Breast epithelium (tissue), 4 donors: ENCODE data around the gene SHROOM1. TPM values are rescaled to one million over a fixed set of nuclear protein-coding genes. Genes with fewer than 3 reads are reported as not detected.
A peak's percentile ranks its signal among the peaks of the same experiment; 100 is the strongest.

ENCODE experiments used
- DNase-seq, 2 donors: peaks; one replicate each; pipeline ENCODE4 v3.0.0-alpha.2; 2019; ENCODE audit warnings: low spot score in 2 of 2
- H3K27ac ChIP-seq, 2 donors: fragments of 200-600 bp; sonication (generic) in 1 of 2; one replicate each; pipeline ENCODE4 v1.5.1; 2016 to 2019; ENCODE audit warnings: mild to moderate bottlenecking in 1 of 2
- H3K27me3 ChIP-seq, 2 donors: fragments of 200-600 bp; sonication (generic) in 1 of 2; one replicate each; pipeline versions ENCODE4 v1.5.1 to v1.6.0; 2017 to 2019; ENCODE audit warnings: control low read depth in 1 of 2, mild to moderate bottlenecking in 1 of 2
- H3K36me3 ChIP-seq: fragments of 200-600 bp; one replicate; pipeline ENCODE4 v1.5.1; 2019
- H3K4me1 ChIP-seq, 2 donors: fragments of 200-600 bp; sonication (generic); one replicate each; pipeline ENCODE4 v1.5.1; 2016 to 2019; ENCODE audit warnings: control low read depth in 1 of 2
- H3K4me3 ChIP-seq, 3 donors: fragments of 200-600 bp; sonication (generic); 1 replicate in 2 of 3; 2 replicates in 1 of 3; pipeline ENCODE4 v1.5.1; 2016 to 2019; ENCODE audit warnings: mild to moderate bottlenecking in 3 of 3, moderate library complexity in 2 of 3
- H3K9me3 ChIP-seq, 2 donors: fragments of 200-600 bp; sonication (generic) in 1 of 2; one replicate each; pipeline ENCODE4 v1.5.1; 2016 to 2019; ENCODE audit warnings: control low read depth in 1 of 2
- CTCF ChIP-seq, 3 donors: fragments of 450-650 bp; IDR thresholded peaks; one replicate each; pipeline ENCODE4 v1.5.1; 2016 to 2017; ENCODE audit warnings: antibody characterized with exemption in 3 of 3, mild to moderate bottlenecking in 3 of 3, moderate library complexity in 3 of 3
- POLR2A ChIP-seq: fragments of 450-650 bp; IDR thresholded peaks from one replicate; pipeline ENCODE4 v1.6.1; 2016; ENCODE audit warnings: antibody characterized with exemption, mild to moderate bottlenecking, moderate library complexity
- POLR2AphosphoS5 ChIP-seq, 3 donors: sonication (generic); formaldehyde crosslinking; IDR thresholded peaks; one replicate each; pipeline ENCODE4 v1.6.1; 2017; ENCODE audit warnings: antibody characterized with exemption in 3 of 3
- intact Hi-C: fragments of 100-400 bp; cut with DNase I; formaldehyde crosslinking; loops from one replicate; pipeline ENCODE4 v1.15.1; 2023; ENCODE audit warnings: low total_unique reads
- total RNA-seq, 3 donors: library from RNA; depleted of rRNA; stranded (reverse); fragments of >200 nt; gene quantifications; one replicate each; pipeline ENCODE4 v1.1.0, GENCODE V29; 2016

The SHROOM1 gene
- total RNA-seq, 3 donors from 2014 or later, result 2.4 to 12.6 (median 9.5) TPM

GRCh38 chr5:132850066-132850465, 19.6 kb upstream of the SHROOM1 start:
- Histone ChIP-seq H3K4me1 (no peaks in the 10 kb centered on the region), H3K36me3 (no peaks in the 10 kb centered on the region), H3K27me3 (no peaks in the 10 kb centered on the region), H3K9me3 (no peaks in the 10 kb centered on the region), H3K4me3 (no peak overlapping the region), H3K27ac (no peak overlapping the region)
- intact Hi-C loops, result no loop called here
- TF ChIP-seq CTCF (IDR thresholded peaks at IDR 0.05) (no peak), POLR2A (no peak), POLR2AphosphoS5 (IDR thresholded peaks at IDR 0.05) (no peak)
- DNase-seq, result no peak

GRCh38 chr5:132849347-132849746, 18.9 kb upstream of the SHROOM1 start:
- Histone ChIP-seq H3K4me3 (no peak overlapping the region), H3K4me1 (no peaks in the 10 kb centered on the region), H3K36me3 (no peaks in the 10 kb centered on the region), H3K9me3 (no peaks in the 10 kb centered on the region), H3K27ac (no peak overlapping the region), H3K27me3 (no peaks in the 10 kb centered on the region)
- intact Hi-C loops, result no loop called here
- TF ChIP-seq POLR2AphosphoS5 (IDR thresholded peaks at IDR 0.05), result no peak
- TF ChIP-seq CTCF (IDR thresholded peaks at IDR 0.05), result no peak
- TF ChIP-seq POLR2A, result no peak
- no peak for DNase-seq

- no peaks in the 10 kb centered on the region for H3K36me3 ChIP-seq
- intact Hi-C loops, result no loop called here
Observed at GRCh38 chr5:132848270-132848669, 17.8 kb upstream of the SHROOM1 start.

GRCh38 chr5:132841305-132841704, 10.9 kb upstream of the SHROOM1 start:
- H3K36me3 ChIP-seq, result no peaks in the 10 kb centered on the region
- peak overlapping the region in 1 of 2 donors; percentile 88 for H3K27ac ChIP-seq
- no peaks in the 10 kb centered on the region for H3K27me3 ChIP-seq
- H3K9me3 ChIP-seq, result no peaks in the 10 kb centered on the region
- H3K4me3 ChIP-seq, result no peak overlapping the region
- intact Hi-C loops, result no loop called here
- TF ChIP-seq POLR2A, result no peak
- TF ChIP-seq POLR2AphosphoS5 (IDR thresholded peaks at IDR 0.05), result no peak
- no peak for TF ChIP-seq CTCF (IDR thresholded peaks at IDR 0.05)
- no peak for DNase-seq
- no peaks in the 10 kb centered on the region for H3K4me1 ChIP-seq

More at GRCh38 chr5:132848270-132848669, 17.8 kb upstream of the SHROOM1 start:
- Histone ChIP-seq H3K27ac (no peak overlapping the region), H3K4me3 (no peak overlapping the region), H3K27me3 (no peaks in the 10 kb centered on the region), H3K4me1 (no peaks in the 10 kb centered on the region), H3K9me3 (no peaks in the 10 kb centered on the region)
- TF ChIP-seq POLR2A (no peak), POLR2AphosphoS5 (IDR thresholded peaks at IDR 0.05) (no peak), CTCF (IDR thresholded peaks at IDR 0.05) (no peak)
- DNase-seq, result no peak

- H3K4me1 ChIP-seq, result no peaks in the 10 kb centered on the region
- DNase-seq, result no peak
- no peaks in the 10 kb centered on the region for H3K9me3 ChIP-seq
- H3K36me3 ChIP-seq, result no peaks in the 10 kb centered on the region
- intact Hi-C loops, result no loop called here
- H3K4me3 ChIP-seq, result no peak overlapping the region
- H3K27me3 ChIP-seq, result no peaks in the 10 kb centered on the region
- peak overlapping the region; percentile 78 to 88 for H3K27ac ChIP-seq
- TF ChIP-seq POLR2A, result no peak
- TF ChIP-seq CTCF (IDR thresholded peaks at IDR 0.05), result no peak
- no peak for TF ChIP-seq POLR2AphosphoS5 (IDR thresholded peaks at IDR 0.05)
Observed at GRCh38 chr5:132840896-132841295, 10.4 kb upstream of the SHROOM1 start.
